Sigmoid colon (tissue), 7 donors: ENCODE measurements around the gene NFIC. TPM values are rescaled to one million over a fixed set of nuclear protein-coding genes. Genes with fewer than 3 reads are reported as not detected.
"Not testable (repeated sequence)": the region's sequence is repeated elsewhere in the genome, so short reads cannot be mapped to it uniquely, and the experiment has no call there.

ENCODE experiments used
- DNase-seq: peaks from one replicate; pipeline ENCODE4 v3.0.0-alpha.2; 2019
- H3K27ac ChIP-seq, 4 donors: fragments of 200-600 bp; sonication (generic); one replicate each; pipeline ENCODE4 v1.5.1; 2016 to 2019; ENCODE audit warnings: mild to moderate bottlenecking in 1 of 4
- H3K27me3 ChIP-seq, 3 donors: fragments of 200-600 bp; sonication (generic); one replicate each; pipeline ENCODE4 v1.5.1; 2019; ENCODE audit warnings: mild to moderate bottlenecking in 1 of 3
- H3K36me3 ChIP-seq, 4 donors: fragments of 200-600 bp; sonication (generic); one replicate each; pipeline ENCODE4 v1.5.1; 2016 to 2019
- H3K4me1 ChIP-seq, 4 donors: fragments of 200-600 bp; sonication (generic); one replicate each; pipeline ENCODE4 v1.5.1; 2017 to 2019
- H3K4me3 ChIP-seq, 4 donors: fragments of 200-600 bp; sonication (generic); one replicate each; pipeline ENCODE4 v1.5.1; 2017 to 2019; ENCODE audit warnings: mild to moderate bottlenecking in 2 of 4, moderate library complexity in 1 of 4
- H3K9me3 ChIP-seq, 4 donors: fragments of 200-600 bp in 3 of 4; sonication (generic) in 3 of 4; one replicate each; pipeline versions ENCODE4 v1.5.1 to v1.6.1; 2013 to 2019
- EP300 ChIP-seq, 4 donors: sonication (generic); formaldehyde crosslinking; IDR thresholded peaks; one replicate each; pipeline ENCODE4 v1.6.1; 2017; ENCODE audit warnings: antibody characterized with exemption in 4 of 4
- POLR2A ChIP-seq, 2 donors: fragments of 450-650 bp; IDR thresholded peaks; one replicate each; pipeline ENCODE4 v1.6.1; 2016; ENCODE audit warnings: antibody characterized with exemption in 2 of 2, mild to moderate bottlenecking in 2 of 2, moderate library complexity in 2 of 2
- POLR2AphosphoS5 ChIP-seq, 4 donors: sonication (generic); formaldehyde crosslinking; IDR thresholded peaks; one replicate each; pipeline ENCODE4 v1.6.1; 2017; ENCODE audit warnings: antibody characterized with exemption in 4 of 4
- WGBS, 2 donors: extraction: QIAGEN DNeasy Blood & Tissue Kit; methylation state at CpG; one replicate each; pipeline ENCODE4 v1.1.7; 2013; 5-methylcytosine and 5-hydroxymethylcytosine counted together
- intact Hi-C: fragments of 100-400 bp; cut with DNase I; formaldehyde crosslinking; loops from one replicate; pipeline ENCODE4 v1.15.1; 2023
- polyA plus RNA-seq, 3 donors: library from polyadenylated mRNA; stranded (reverse); fragments of 200-250 nt; gene quantifications; one replicate each; pipeline ENCODE4 v1.2.3, GENCODE V29; 2013
- total RNA-seq, 4 donors: library from RNA; depleted of rRNA; stranded (reverse); fragments of >200 nt; gene quantifications; one replicate each; pipeline ENCODE4 v1.1.0, GENCODE V29; 2016
- TF ChIP-seq, protein P1 (sequence below), 4 experiments: fragments of 450-650 bp in 3 of 4; fragments of 200-600 bp in 1 of 4; IDR thresholded peaks; one replicate each; pipeline ENCODE4 v1.5.1; 2016 to 2019; ENCODE audit warnings: antibody characterized with exemption in 4 of 4, mild to moderate bottlenecking in 3 of 4, moderate library complexity in 2 of 4
- donor health status: healthy with polysubstance abuse.
- donor health status: Bipolar disorder and iron deficiency.
- donor health status: healthy.

Gene NFIC
- total and polyA plus RNA-seq, 7 donors: 9.0 to 114 (median 63.2) TPM

DNA sequence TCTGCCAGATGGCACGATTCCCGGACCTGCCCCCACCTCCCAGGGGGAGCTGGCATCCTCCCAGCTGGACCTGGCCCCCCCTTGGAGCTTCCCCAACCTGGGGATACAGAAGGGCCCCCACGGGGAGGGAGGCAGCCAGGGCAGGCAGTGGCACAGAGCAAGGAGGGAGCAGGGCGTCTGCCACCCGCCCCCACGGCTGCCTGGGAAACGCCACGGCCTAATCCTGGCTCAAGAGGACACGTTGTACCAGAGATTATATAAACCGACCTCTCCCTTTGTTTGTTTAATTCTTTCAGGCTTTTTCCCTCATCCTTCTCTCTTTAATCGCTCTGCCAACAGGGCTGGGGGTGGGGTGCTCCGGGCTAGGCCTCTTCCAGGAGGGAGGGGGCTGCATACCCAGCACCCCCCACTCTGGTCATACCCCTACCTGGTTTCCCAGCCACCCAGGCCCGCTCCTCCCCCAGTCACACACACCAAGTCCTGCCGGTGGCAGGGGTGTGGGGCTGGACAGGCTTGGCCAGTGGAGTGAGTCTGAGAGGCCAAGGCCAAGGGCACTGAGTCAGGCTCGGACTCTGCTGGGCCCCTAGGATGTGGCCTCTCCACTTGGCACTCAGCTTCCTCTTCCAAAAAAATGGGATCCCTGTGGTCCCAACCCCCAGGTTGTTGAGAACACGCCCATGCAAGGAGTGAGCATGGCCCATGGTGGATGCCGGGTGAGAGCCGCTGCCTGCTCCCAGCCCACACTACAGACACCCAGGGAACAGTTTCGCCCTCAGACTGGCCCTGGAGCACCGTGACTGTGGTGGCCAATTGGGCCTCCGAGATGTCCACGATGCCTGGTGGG is 29.5 kb upstream of the NFIC start:
- Histone ChIP-seq H3K27me3 (no peaks in the 10 kb centered on the region), H3K9me3 (no peaks in the 10 kb centered on the region), H3K4me3 (no peak overlapping the region), H3K36me3 (no peaks in the 10 kb centered on the region), H3K4me1 (peaks cover 0 to 64% (median 58%) of the 10 kb centered on the region in 4 donors), H3K27ac (peak overlapping the region; percentile 93 to 99 (median 97))
- peak; percentile 99 for DNase-seq
- TF ChIP-seq POLR2A (IDR thresholded peaks at IDR 0.05) (peak in 1 of 2 donors; percentile 28), POLR2AphosphoS5 (IDR thresholded peaks at IDR 0.05) (peak; percentile 94 to 97 (median 96)), EP300 (IDR thresholded peaks at IDR 0.05) (peak; percentile 95 to 99 (median 98))
- TF ChIP-seq, protein P1, sequence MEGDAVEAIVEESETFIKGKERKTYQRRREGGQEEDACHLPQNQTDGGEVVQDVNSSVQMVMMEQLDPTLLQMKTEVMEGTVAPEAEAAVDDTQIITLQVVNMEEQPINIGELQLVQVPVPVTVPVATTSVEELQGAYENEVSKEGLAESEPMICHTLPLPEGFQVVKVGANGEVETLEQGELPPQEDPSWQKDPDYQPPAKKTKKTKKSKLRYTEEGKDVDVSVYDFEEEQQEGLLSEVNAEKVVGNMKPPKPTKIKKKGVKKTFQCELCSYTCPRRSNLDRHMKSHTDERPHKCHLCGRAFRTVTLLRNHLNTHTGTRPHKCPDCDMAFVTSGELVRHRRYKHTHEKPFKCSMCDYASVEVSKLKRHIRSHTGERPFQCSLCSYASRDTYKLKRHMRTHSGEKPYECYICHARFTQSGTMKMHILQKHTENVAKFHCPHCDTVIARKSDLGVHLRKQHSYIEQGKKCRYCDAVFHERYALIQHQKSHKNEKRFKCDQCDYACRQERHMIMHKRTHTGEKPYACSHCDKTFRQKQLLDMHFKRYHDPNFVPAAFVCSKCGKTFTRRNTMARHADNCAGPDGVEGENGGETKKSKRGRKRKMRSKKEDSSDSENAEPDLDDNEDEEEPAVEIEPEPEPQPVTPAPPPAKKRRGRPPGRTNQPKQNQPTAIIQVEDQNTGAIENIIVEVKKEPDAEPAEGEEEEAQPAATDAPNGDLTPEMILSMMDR (IDR thresholded peaks at IDR 0.05): no peak
- WGBS, 2 donors: 17 to 45% methylated on average over 22 of the region's 22 CpGs
- intact Hi-C loops: loop anchor here (1.0 to 5.0 kb wide), 4 partner anchors 22 to 92 kb away; no protein-coding TSS in a partner anchor

DNA sequence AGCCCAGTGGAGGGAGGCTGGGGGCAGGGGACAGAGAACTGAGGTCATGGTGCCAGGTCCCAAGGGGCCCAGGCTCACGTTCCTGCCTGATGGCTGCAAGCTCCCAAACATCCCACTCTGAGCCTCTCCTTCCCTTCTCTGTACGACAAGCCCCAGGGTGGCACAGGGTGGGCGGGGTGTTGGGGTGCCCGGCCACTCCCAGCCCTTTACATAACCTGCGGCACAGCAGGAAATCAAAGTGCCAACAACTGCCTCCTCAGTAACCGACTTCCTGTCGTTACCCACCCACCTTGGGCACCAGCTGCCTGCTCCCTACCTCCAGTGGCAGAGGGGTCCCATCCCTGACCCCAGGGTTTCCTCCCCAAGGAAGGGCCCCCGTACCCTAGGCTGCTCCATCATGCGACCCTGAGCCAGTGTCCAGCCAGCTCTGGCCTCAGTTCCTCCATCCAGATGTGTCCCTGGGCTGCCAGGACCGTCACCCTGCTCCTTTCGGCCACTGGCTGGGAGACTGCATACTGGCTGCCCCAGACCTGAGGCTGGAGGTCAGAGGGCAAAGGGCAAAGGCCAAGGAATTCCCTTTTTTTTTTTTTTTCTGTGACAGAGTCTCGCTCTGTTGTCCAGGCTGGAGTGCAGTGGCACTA is 27.7 kb upstream of the NFIC start:
- Histone ChIP-seq H3K36me3 (no peaks in the 10 kb centered on the region), H3K9me3 (no peaks in the 10 kb centered on the region), H3K4me3 (no peak overlapping the region), H3K27me3 (no peaks in the 10 kb centered on the region), H3K27ac (peak overlapping the region; percentile 93 to 99 (median 97)), H3K4me1 (peaks cover 0 to 71% (median 64%) of the 10 kb centered on the region in 4 donors)
- intact Hi-C loops: loop anchor here (5.0 kb wide), 1 partner anchor 39 kb away; no protein-coding TSS in a partner anchor
- WGBS, 2 donors: 18 to 28% methylated on average over 12 of the region's 12 CpGs
- TF ChIP-seq POLR2A (IDR thresholded peaks at IDR 0.05) (peak in 1 of 2 donors; percentile 44), EP300 (IDR thresholded peaks at IDR 0.05) (no peak), POLR2AphosphoS5 (IDR thresholded peaks at IDR 0.05) (peak in 1 of 4 donors; percentile 1)
- TF ChIP-seq, protein P1 (IDR thresholded peaks at IDR 0.05): no peak
- peak; percentile 77 for DNase-seq

DNA sequence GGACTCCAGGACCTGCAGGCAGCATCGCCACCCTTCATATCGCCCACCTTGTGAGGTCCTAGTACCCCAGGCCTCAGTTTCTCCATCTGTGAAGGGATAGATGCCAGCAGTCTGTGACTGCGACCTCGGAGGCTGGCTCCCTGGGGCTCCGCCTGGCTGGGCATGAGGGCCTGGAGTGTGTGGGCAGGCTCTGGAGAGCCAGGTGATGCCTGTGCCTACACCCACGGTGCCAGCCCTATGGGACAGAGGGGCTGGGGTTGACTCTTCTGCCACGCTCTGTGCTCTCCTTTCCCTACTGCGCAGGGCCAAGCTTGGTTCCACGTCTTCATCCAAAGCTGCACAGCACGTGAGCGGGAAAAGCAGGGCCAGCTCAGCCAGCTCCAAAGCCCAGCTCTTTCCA is 26.0 kb upstream of the NFIC start:
- H3K27ac ChIP-seq: peak overlapping the region; percentile 42 to 99 (median 70)

DNA sequence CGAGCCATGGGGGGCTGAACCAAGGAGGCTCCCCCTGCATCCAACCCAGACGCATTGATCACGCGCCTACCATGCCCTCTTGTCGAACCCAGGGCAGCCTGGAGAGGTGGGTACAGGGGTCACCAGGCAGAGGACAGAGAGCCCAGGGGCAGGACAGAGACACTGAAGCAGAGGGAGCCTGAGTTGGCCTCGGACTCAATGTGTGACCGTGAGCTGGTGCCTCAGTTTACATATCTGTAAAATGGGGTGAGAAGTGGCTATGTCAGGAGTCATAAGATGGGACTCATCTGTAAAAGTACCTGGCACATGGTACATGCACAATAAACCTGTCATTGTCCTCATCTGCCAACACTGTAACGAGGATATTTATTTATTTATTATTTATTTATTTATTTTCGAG is 24.1 kb upstream of the NFIC start:
- intact Hi-C loops: no loop called here
- H3K9me3 ChIP-seq: no peaks in the 10 kb centered on the region
- no peak for DNase-seq
- H3K4me1 ChIP-seq: peaks cover 0 to 70% (median 60%) of the 10 kb centered on the region in 4 donors
- H3K27me3 ChIP-seq: no peaks in the 10 kb centered on the region
- H3K36me3 ChIP-seq: no peaks in the 10 kb centered on the region
- TF ChIP-seq, protein P1 (IDR thresholded peaks at IDR 0.05): no peak
- no peak for TF ChIP-seq EP300 (IDR thresholded peaks at IDR 0.05)
- TF ChIP-seq POLR2AphosphoS5 (IDR thresholded peaks at IDR 0.05): no peak
- no peak for TF ChIP-seq POLR2A (IDR thresholded peaks at IDR 0.05)
- 85 to 90% methylated on average over 9 of the region's 9 CpGs for WGBS, 2 donors
- no peak overlapping the region for H3K4me3 ChIP-seq
- H3K27ac ChIP-seq: peak overlapping the region; percentile 86 to 94 (median 91)

More for the DNA sequence above, 26.0 kb upstream of the NFIC start:
- H3K4me1 ChIP-seq: peaks cover 0 to 71% (median 59%) of the 10 kb centered on the region in 4 donors
- no peaks in the 10 kb centered on the region for H3K36me3 ChIP-seq
- no peak for TF ChIP-seq POLR2AphosphoS5 (IDR thresholded peaks at IDR 0.05)
- no peak for TF ChIP-seq EP300 (IDR thresholded peaks at IDR 0.05)
- TF ChIP-seq, protein P1 (IDR thresholded peaks at IDR 0.05): no peak
- no peak for TF ChIP-seq POLR2A (IDR thresholded peaks at IDR 0.05)
- no peak overlapping the region for H3K4me3 ChIP-seq
- intact Hi-C loops: no loop called here
- 81 to 87% methylated on average over 11 of the region's 11 CpGs for WGBS, 2 donors
- no peaks in the 10 kb centered on the region for H3K27me3 ChIP-seq
- H3K9me3 ChIP-seq: no peaks in the 10 kb centered on the region
- DNase-seq: no peak

DNA sequence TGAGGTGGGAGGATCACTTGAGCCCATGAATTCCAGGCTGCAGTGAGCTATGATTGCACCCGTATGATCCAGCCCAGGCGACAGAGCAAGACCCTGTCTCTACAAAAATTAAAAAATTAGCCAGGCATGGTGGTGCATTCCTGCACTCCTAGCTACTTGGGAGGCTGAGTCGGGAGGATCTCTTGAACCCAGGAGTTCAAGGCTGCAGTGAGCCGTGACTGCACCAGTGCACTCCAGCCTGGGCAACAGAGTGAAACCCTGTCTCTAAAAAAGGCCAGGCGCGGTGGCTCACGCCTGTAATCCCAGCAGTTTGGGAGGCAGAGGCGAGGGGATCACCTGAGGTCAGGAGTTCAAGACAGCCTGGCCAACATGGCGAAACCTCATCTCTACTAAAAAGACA is 23.4 kb upstream of the NFIC start:
- Histone ChIP-seq H3K4me1 (peaks cover 0 to 70% (median 58%) of the 10 kb centered on the region in 4 donors), H3K27ac (peak overlapping the region; percentile 86 to 94 (median 91))
- H3K36me3 ChIP-seq, DNase-seq, H3K9me3 ChIP-seq, H3K27me3 ChIP-seq, H3K4me3 ChIP-seq, intact Hi-C loops: not testable (repeated sequence)
- 87 to 90% methylated on average over 9 of the region's 9 CpGs for WGBS, 2 donors
